ENCODE measurements around the gene MIOX.

MIOX gene

DNA sequence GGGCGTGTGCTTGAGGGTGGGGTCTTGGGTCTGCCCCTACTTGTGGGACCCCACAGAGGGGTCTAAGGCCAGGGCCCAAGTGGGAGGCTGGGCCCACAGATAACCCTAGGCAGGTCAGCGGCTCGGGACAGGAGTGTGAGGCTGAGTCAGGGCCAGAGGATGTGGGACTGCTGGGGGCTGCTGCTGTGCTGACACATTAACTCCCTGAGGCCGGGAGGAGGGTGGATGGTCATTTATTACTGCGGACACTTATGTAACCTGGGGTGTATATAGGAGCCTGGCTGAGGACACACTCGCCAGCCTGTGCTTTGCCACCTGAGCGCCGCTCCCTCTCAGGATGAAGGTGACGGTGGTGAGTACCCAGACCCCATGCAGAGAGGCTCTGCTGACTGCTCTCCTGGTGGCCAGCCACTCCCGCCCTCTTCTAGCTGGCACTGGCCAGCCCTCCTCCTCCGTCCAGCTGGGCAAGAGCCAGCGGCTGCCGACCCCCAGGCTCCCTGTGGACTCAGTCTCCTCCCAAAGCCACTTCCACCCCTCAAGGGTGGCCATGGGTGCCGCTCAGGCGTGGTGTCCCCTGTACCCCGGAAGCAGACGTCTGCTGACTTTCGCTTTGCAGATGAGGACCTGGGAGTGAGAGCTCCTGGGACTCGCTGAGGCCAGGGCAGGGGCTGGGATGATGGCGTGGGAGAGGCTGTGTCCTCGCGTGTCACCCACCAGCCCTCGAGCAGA is at the start of gene MIOX:
Gene MIOX (plus strand): TSS at position 299 of the 729 bp plus-strand sequence. CDS start 39 bp downstream, at position 338.
- DNase-seq: peak; percentile 62

GRCh38 chr22:50437511-50438304 is 49.0 kb upstream of the MIOX start:
- DNase-seq: no peak

DNA sequence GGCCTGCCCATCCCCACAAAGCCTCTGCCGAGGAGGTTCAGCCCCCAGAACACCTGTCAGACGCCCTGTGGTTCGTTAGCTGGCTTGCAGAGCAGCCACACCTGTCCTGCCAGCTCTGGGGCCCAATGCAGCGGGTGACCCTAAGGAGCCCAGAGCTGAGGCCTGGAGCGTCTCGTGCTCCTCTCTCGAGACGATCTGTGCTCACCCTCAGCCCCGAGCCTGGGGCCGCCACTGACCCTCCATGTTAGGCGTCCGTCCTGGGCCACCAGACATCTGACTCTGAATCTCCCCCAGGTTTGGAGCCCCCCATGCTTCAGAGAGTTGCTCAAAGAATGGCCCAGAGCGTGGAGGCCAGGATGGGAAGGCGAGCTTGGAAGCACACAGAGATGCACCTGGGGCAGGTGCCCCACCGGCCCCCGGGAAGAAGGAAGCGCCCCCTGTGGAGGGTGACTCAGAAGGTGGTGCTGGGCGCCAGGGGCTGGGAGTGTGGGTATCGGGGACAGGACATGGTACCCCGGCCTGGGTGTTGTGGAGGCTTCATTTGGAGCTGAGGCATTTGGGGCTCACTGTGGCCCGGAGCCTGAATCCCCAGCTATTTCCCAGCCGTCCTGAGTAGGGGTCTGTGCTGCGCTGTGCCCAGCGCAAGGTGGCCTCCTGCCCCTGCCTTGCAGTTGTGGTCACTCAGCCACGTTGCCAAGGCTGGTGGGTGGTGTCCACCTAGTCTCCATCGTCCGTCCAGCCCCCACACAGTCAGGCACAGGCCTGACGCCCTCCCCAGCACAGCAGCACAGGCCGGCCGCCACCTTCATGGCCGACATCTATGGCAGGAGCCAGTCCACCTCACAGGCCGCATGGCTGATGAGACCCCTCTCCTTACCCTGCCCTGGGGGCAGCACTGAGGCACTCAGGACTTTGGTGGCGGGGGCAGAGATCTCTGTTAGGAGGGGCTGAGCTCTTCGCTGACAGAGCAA is 48.1 kb upstream of the MIOX start:
- no peak for DNase-seq

DNA sequence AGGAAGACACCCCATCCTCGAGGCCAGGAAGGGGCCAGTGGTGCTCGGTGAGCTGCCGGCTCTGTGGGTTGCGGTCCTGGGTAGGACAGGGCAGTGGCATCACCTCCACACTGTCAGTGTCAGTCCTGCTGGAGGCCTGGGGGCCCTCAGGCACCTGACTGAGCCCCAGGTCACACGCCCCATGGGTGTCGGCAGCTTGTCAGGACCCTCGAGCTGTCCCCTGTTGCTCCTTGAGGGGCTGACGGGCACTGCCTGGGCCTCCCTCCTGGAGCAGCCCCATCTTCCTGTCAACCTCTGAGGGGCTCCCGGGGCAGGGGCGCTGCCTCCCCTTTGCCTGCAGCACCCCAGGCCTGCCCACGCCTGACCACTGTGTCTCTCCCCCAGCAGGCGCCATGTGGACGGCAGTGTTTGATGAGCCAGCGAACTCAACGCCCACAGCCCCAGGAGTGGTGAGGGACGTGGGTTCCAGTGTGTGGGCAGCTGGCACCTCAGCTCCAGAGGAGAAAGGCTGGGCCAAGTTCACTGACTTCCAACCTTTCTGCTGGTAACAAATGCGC is 47.3 kb upstream of the MIOX start:
- DNase-seq: no peak

DNA sequence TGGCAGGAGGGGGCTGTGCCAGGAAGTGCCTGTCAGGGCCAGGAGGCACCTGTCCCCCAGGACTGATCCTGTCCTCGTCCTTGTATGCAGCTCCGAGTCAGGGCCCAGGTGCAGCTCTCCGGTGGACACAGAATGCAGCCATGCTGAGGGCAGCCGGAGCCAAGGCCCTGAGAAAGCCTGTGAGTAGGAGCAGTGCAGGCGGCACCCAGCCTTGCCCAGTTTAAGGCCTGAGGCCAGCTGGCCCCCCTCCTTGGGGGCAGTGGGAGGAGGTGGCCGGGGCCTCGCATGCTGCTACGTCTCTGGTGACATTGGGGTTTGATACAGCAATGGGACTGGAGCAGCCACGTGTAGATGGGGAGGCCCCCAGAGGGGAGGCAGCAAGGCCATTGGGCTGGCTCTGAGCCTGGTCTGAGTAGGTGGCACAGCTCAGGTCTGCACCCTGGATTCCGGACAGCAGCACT is 46.8 kb upstream of the MIOX start:
- DNase-seq: no peak

DNA sequence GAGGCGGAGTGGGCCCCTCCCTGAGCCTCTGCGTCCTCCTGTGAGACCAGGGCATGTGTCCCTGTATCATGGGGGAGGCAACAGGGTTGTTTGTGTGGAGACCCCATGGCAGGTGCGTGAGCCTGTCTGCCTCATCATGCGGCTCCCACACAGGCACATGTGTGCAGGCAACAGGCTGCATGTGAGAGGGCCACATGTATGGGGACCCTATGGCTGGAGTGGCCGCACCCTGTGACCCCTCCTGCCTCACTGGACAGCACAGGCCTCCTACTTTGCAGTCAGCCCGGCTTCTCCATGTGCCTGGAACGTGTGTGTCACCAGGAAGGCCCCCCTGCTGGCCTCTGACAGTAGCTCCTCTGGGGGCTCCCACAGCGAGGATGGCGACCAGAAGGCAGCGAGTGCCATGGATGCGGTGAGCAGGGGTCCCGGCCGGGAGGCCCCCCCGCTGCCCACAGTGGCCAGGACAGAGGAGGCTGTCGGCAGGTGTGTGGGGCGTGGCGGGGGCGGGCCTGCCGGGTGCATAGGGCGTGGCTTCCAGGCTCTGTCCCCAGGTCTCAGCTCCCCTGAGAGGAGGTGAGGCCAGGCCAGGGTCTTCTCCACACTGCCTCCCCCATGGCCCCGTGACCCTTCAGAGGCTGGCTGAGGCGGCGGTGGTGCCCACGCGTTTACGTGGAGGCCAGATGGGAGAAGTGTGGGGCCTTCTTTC is 46.0 kb upstream of the MIOX start:
- no peak for DNase-seq

- no peak for DNase-seq
Measured at GRCh38 chr22:50441428-50441993, 45.1 kb upstream of the MIOX start.

DNA sequence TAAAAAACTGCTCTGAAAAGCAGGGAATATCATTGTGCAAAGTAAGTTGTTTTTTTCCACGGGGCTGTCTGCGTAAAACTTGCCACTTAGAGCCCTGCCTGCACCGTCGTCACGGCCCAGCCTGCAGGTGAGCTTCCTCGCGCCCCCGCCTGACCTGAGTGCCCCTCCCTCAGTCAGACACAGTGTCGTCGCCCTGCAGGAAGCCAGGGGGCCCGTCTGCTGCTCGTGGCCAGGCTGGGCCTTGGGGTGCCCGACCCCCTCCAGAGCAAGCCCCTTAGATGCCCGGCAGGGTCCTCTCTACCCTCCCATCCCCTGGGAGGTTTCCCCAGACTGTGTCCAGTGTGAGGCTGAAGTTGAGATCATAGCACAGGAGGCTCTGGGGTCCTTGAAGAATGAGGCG is 43.5 kb upstream of the MIOX start:
- DNase-seq: no peak

DNA sequence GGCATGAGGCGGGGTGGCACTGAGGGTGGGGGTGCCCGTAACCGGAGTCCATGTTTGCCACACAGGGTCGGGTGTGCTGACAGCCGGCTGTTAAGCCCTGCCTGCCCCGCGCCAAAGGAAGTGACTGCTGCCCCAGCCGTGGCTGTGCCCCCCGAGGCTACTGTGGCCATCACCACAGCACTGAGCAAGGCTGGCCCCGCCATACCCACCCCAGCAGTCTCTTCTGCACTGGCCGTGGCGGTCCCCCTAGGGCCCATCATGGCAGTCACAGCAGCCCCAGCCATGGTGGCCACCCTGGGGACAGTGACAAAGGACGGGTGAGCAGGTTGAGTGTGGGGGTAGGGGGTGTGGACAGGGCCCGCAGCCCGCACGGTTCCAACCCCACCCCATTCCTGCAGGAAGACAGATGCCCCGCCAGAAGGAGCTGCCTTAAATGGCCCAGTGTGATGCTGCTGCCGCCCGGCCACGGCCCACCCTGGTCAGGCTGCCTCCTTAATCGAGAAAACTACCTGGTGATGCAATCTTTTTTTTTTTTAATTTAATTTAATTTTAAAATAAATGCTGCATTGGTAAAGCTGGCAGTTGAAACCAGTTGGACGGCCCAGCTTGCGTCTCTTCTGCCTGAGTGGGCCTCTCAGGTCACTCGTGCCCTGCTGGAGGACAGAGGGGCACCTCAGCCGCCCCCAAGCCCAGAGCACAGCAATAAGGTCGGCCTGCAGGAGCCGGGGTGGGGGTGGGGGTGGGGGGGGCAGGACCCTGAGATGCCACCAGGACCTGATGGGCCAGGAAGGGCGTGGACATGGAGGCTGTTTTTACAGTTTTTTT is 42.6 kb upstream of the MIOX start:
- DNase-seq: no peak

DNA sequence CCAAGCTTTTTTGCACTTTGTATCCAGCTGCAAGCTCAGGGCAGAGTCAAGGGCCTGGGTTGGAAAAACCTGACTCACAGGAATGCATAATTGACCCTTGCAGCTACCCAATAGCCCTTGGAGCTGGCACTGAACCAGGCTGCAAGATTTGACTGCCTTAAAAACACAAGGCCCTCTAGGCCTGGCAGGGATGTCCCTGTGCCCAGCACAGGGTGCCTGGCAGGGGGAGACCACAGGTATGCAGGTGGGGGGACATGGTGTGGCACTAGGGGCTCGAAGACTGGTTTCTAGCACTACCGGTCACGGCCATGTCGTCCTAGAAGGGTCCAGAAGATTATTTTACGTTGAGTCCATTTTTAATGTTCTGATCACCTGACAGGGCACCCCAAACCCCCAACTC is 42.0 kb upstream of the MIOX start:
- peak; percentile 71 for DNase-seq

DNA sequence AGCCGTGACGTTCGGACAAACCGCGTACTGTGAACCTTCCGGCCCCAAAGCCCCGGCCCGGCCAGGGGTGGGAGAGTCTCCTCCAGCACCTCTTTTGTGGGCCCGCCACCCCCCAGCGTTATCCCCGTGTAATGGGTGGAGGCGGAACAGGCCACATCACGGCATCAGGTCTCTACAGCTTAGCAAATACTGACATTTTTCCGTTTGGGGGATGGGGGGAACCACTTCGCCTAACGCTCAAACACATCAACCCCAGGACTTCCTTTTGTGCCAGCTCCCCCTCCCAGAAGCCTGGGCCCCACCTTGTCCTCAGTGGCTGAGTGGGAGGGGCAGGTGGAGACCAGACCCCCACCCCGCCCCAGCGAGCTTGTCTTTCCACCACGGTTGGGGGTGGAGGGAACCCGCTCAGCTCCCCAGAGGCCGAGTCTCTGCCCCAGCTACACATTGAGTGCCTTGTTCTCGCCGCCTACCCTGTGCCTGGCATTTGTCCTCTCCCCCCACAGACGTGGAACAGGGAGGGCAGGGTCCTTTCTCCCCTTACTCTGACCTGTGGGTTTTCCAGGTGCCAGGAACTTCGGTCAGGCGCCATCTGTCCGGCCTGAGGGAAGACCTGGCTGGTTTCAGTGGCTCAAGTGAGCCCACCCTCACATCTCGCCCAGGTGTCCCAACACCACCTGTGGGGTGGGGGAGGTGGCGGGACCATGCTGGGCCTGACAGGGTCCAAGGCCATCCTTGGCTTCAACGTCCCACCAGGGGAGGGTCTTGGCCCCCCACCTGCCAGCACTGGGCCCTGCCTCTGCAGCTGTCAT is 41.4 kb upstream of the MIOX start:
- no peak for DNase-seq

GRCh38 chr22:50445880-50446707 is 40.6 kb upstream of the MIOX start:
- no peak for DNase-seq

GRCh38 chr22:50446708-50447575 is 39.7 kb upstream of the MIOX start:
- no peak for DNase-seq

- DNase-seq: no peak
Measured at GRCh38 chr22:50447576-50448551, 38.8 kb upstream of the MIOX start.

DNA sequence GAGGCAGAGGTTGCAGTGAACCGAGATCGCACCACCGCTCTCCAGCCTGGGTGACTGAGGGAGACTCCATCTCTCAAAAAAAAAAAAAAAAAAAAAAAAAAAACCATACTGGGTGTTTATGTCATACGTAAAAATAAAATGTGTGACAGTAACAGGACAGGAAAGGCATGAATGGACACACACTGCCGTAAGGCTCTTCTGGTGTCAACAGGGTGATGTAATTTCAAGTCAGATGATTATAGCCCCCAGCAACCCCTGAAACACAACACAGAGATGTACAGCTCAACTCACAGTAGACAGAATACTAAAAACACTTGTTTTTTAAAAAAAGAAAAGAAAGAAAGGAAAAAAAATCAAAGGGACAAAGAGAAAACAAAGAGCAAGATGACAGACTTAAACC is 34.0 kb upstream of the MIOX start:
- DNase-seq: no peak

- DNase-seq: no peak
Measured at GRCh38 chr22:50454556-50455075, 32.0 kb upstream of the MIOX start.

Measured in EL (cell line).